LNCAP (cell line): ENCODE measurements around the gene GOLGB1.

Source experiments
- CTCF ChIP-seq: fragments of 450-650 bp; IDR thresholded peaks from 2 replicates; pipeline ENCODE4 v1.5.1; 2017; ENCODE audit warnings: mild to moderate bottlenecking

Gene GOLGB1

GRCh38 chr3:121730940-121731687 is 18.4 kb downstream of the GOLGB1 start:
- TF ChIP-seq CTCF: no peak

GRCh38 chr3:121724130-121724529 is 25.4 kb downstream of the GOLGB1 start:
- no peak for TF ChIP-seq CTCF

GRCh38 chr3:121723485-121723884 is 26.1 kb downstream of the GOLGB1 start:
- no peak for TF ChIP-seq CTCF

- TF ChIP-seq CTCF: no peak
Measured at GRCh38 chr3:121722411-121722810, 27.1 kb downstream of the GOLGB1 start.

- no peak for TF ChIP-seq CTCF
Measured at GRCh38 chr3:121720163-121720562, 29.4 kb downstream of the GOLGB1 start.

- TF ChIP-seq CTCF: no peak
Measured at GRCh38 chr3:121719423-121719822, 30.1 kb downstream of the GOLGB1 start.

- TF ChIP-seq CTCF: no peak
Measured at GRCh38 chr3:121718205-121718846, 31.2 kb downstream of the GOLGB1 start.
